ENCODE data around the gene ELOB.

DNA sequence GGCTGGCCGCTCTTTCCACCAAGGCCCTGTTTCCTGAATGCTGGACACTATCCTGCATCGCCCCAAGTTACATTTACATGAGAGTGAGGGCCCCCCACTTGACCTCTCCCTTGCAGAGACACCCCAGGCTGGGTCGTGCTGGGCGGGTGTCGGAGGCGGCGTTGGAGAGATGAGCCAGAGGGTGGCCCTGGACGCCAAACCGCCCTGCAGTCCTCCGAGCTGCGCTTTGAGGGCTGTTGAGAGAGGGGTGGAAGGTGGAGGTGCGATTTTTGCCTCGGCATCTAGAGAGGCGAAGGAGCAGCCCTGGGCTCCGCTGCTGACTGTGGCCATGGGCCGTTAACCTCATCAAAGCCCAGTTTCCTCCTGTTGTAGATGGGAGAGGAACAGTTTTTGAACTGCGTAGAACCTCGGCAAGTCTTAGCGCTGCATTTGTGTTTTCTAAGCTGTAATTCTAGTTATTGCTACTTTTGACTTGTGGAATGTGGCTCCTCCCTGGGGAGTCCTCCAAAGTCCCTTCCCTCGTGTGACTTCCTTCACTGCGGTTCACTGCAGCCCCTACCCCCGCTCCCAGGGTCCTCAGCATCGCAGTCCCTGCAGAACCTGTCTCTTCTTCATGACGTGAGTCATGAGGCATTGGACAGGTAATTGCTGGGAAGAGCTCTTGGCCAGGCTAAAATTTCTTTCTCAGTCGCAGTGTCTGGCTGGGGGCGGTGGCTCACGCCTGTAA, 986 bp upstream of the ELOB start:
- TF ChIP-seq EP300 (IDR thresholded peaks at IDR 0.05; ENCODE audit: borderline replicate concordance in 1 of 2, low read depth in 1 of 2, low read length in 1 of 2) (no peak), CHD2 (IDR thresholded peaks at IDR 0.05; ENCODE audit: low read length, partially characterized antibody) (no peak), GABPA (IDR thresholded peaks at IDR 0.05; ENCODE audit: low read depth) (no peak), POLR2AphosphoS5 (IDR thresholded peaks at IDR 0.05; ENCODE audit: low read depth, low read length) (0 out of 2 replicates have a peak, but pooled peaks have one; percentile 27), MXI1 (IDR thresholded peaks at IDR 0.05; ENCODE audit: low read depth, low read length) (no peak)
- TF ChIP-seq, protein P1, sequence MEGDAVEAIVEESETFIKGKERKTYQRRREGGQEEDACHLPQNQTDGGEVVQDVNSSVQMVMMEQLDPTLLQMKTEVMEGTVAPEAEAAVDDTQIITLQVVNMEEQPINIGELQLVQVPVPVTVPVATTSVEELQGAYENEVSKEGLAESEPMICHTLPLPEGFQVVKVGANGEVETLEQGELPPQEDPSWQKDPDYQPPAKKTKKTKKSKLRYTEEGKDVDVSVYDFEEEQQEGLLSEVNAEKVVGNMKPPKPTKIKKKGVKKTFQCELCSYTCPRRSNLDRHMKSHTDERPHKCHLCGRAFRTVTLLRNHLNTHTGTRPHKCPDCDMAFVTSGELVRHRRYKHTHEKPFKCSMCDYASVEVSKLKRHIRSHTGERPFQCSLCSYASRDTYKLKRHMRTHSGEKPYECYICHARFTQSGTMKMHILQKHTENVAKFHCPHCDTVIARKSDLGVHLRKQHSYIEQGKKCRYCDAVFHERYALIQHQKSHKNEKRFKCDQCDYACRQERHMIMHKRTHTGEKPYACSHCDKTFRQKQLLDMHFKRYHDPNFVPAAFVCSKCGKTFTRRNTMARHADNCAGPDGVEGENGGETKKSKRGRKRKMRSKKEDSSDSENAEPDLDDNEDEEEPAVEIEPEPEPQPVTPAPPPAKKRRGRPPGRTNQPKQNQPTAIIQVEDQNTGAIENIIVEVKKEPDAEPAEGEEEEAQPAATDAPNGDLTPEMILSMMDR (IDR thresholded peaks at IDR 0.05): no peak
- TF ChIP-seq, protein P2, sequence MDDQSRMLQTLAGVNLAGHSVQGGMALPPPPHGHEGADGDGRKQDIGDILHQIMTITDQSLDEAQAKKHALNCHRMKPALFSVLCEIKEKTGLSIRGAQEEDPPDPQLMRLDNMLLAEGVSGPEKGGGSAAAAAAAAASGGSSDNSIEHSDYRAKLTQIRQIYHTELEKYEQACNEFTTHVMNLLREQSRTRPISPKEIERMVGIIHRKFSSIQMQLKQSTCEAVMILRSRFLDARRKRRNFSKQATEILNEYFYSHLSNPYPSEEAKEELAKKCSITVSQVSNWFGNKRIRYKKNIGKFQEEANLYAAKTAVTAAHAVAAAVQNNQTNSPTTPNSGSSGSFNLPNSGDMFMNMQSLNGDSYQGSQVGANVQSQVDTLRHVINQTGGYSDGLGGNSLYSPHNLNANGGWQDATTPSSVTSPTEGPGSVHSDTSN (IDR thresholded peaks at IDR 0.05): no peak
- TF ChIP-seq, protein P3, sequence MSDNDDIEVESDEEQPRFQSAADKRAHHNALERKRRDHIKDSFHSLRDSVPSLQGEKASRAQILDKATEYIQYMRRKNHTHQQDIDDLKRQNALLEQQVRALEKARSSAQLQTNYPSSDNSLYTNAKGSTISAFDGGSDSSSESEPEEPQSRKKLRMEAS (IDR thresholded peaks at IDR 0.05; ENCODE audit: low read depth): no peak

All from SK-N-SH (cell line).